NB4 (cell line): Measurements from ENCODE around the gene C1QL2.

ENCODE experiments used
- DNase-seq: peaks from one replicate; pipeline ENCODE4 v3.0.0; 2010; ENCODE audit warnings: low read depth
- H3K4me3 ChIP-seq: one replicate; pipeline ENCODE4 v1.5.1; 2011; ENCODE audit warnings: mild to moderate bottlenecking, low read depth, low read length, moderate library complexity
- CTCF ChIP-seq: IDR thresholded peaks from one replicate; pipeline ENCODE4 v1.5.1; 2012; ENCODE audit warnings: low read depth, low read length
- MAX ChIP-seq: IDR thresholded peaks from 2 replicates; pipeline ENCODE4 v1.6.1; 2011; ENCODE audit warnings: low read depth, low read length
- MYC ChIP-seq: IDR thresholded peaks from 2 replicates; pipeline ENCODE4 v1.6.1; 2011; ENCODE audit warnings: low read depth, low read length
- POLR2A ChIP-seq: IDR thresholded peaks from 2 replicates; pipeline ENCODE4 v1.6.1; 2011; ENCODE audit warnings: mild to moderate bottlenecking; ENCODE audit not compliant: insufficient read length; ENCODE audit errors: extremely low read depth

Gene C1QL2

GRCh38 chr2:119158563-119159347 lies at the start of gene C1QL2:
Gene C1QL2 (minus strand): TSS chr2:119158751. CDS start chr2:119158269, 482 bp downstream.
- TF ChIP-seq MYC (no peak), MAX (no peak), CTCF (no peak), POLR2A (no peak)
- no peak within 1 kb of the TSS for H3K4me3 ChIP-seq
- DNase-seq, result no peak

GRCh38 chr2:119207447-119207846 lies 48.9 kb upstream of the C1QL2 start:
- no peak overlapping the region for H3K4me3 ChIP-seq
- no peak for TF ChIP-seq MAX
- no peak for DNase-seq

- no peak for TF ChIP-seq CTCF
- no peak for TF ChIP-seq MAX
- TF ChIP-seq MYC, result no peak
- TF ChIP-seq POLR2A, result no peak
- H3K4me3 ChIP-seq, result no peak overlapping the region
- DNase-seq, result peak; percentile 69
Measured at GRCh38 chr2:119206201-119206600, 47.6 kb upstream of the C1QL2 start.

GRCh38 chr2:119205001-119205706 lies 46.6 kb upstream of the C1QL2 start:
- TF ChIP-seq MAX (no peak), POLR2A (no peak), CTCF (no peak), MYC (no peak)
- no peak overlapping the region for H3K4me3 ChIP-seq
- DNase-seq, result no peak

- no peak for TF ChIP-seq POLR2A
- no peak for TF ChIP-seq MAX
- no peak for TF ChIP-seq MYC
- TF ChIP-seq CTCF, result no peak
- no peak overlapping the region for H3K4me3 ChIP-seq
- DNase-seq, result no peak
Measured at GRCh38 chr2:119204525-119204924, 46.0 kb upstream of the C1QL2 start.

GRCh38 chr2:119202610-119203310 lies 44.2 kb upstream of the C1QL2 start:
- DNase-seq, result no peak
- TF ChIP-seq MAX, result no peak
- TF ChIP-seq CTCF, result no peak
- TF ChIP-seq MYC, result no peak
- TF ChIP-seq POLR2A, result no peak
- H3K4me3 ChIP-seq, result no peak overlapping the region
